ENCODE results near the gene ROPN1.

- TF ChIP-seq CTCF (IDR thresholded peaks at IDR 0.05): no peak
- TF ChIP-seq POLR2A (IDR thresholded peaks at IDR 0.05): no peak
These were observed 11.4 kb downstream of the ROPN1 start for GRCh38 chr3:123980539-123980938.

All from upper lobe of left lung (tissue), 4 donors.